Testis (tissue), 3 donors: Measurements from ENCODE around the gene MXD4. TPM values are rescaled to one million over a fixed set of nuclear protein-coding genes. Genes with fewer than 3 reads are reported as not detected.

Experiments used
- DNase-seq: peaks from one replicate; pipeline ENCODE4 v3.0.0-alpha.2; 2019
- H3K27ac ChIP-seq, 2 donors: fragments of 200-600 bp; sonication (generic); one replicate each; pipeline ENCODE4 v1.5.1; 2019
- H3K27me3 ChIP-seq: fragments of 200-600 bp; sonication (generic); one replicate; pipeline ENCODE4 v1.5.1; 2019
- H3K36me3 ChIP-seq: fragments of 200-600 bp; sonication (generic); one replicate; pipeline ENCODE4 v1.5.1; 2017; ENCODE audit warnings: low read depth; ENCODE audit errors: missing control alignments
- H3K4me1 ChIP-seq: fragments of 200-600 bp; sonication (generic); one replicate; pipeline ENCODE4 v1.5.1; 2019
- H3K4me3 ChIP-seq, 2 donors: fragments of 200-600 bp; sonication (generic); one replicate each; pipeline ENCODE4 v1.5.1; 2017 to 2019
- H3K9me3 ChIP-seq: fragments of 200-600 bp; sonication (generic); one replicate; pipeline ENCODE4 v1.5.1; 2017
- POLR2A ChIP-seq: fragments of 450-650 bp; IDR thresholded peaks from one replicate; pipeline ENCODE4 v1.6.1; 2017; ENCODE audit warnings: antibody characterized with exemption, mild to moderate bottlenecking, moderate library complexity
- WGBS, 2 donors: methylation state at CpG; one replicate each; pipeline ENCODE4 v1.1.5; 2018; 5-methylcytosine and 5-hydroxymethylcytosine counted together
- intact Hi-C: fragments of 100-400 bp; cut with DNase I; formaldehyde crosslinking; loops from one replicate; pipeline ENCODE4 v1.15.1; 2023; ENCODE audit warnings: low total_unique reads
- polyA plus RNA-seq: library from polyadenylated mRNA; stranded (reverse); fragments of 350-450 nt; fragmentation: Illumina TruSeq; extraction: RNeasy Lipid Tissue Mini Kit (QIAGEN cat#74804); gene quantifications from one replicate; pipeline ENCODE4 v1.2.3, GENCODE V29; 2014; ENCODE audit warnings: low read depth, low replicate concordance; ENCODE audit not compliant: insufficient read depth
- total RNA-seq, 2 donors: library from RNA; depleted of rRNA; stranded (reverse); fragments of >200 nt; gene quantifications; one replicate each; pipeline ENCODE4 v1.2.3, GENCODE V29; 2016
- TF ChIP-seq, protein P1 (sequence below), 3 experiments: fragments of 450-650 bp in 2 of 3; fragments of 200-600 bp in 1 of 3; sonication (generic) in 1 of 3; IDR thresholded peaks; one replicate each; pipeline ENCODE4 v1.5.1; 2016 to 2019; ENCODE audit warnings: antibody characterized with exemption in 3 of 3, mild to moderate bottlenecking in 2 of 3, moderate library complexity in 1 of 3

MXD4 gene
- total and polyA plus RNA-seq, 3 donors from 2014 or later, result 51.6 to 76.4 (median 73.8) TPM

DNA sequence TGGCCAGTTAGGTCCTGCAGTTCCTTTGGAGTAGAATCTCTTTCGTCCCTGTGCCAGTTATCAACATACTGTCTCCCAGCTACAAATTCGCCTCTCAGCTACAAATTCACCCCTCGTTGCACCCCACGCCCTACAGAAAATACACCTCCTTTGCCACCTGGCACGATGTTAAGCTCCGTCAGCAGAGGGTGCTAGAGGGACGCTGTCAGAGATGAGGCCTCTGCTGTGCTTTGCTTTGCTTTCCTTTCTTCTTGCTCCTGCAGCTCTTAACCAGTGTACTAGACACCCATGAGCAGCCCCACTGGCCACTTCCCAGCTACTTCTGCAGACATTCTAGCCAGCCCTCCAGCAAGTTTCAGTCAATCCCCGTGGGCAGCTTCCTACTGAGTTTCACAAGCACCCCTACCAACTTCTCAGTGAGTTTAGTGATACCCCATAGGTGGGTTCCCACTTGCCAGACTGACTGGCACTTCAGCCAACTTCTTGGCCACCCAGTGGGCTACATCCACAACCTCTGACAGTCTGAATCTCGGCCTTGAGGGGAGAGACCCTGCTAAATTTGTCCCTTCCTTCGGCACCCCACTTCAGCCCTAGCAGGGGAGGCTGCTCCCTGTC is 41.8 kb downstream of the MXD4 start:
- Histone ChIP-seq H3K36me3 (no peaks in the 10 kb centered on the region), H3K4me3 (no peak overlapping the region), H3K4me1 (no peaks in the 10 kb centered on the region), H3K27ac (no peak overlapping the region), H3K27me3 (no peaks in the 10 kb centered on the region), H3K9me3 (no peaks in the 10 kb centered on the region)
- peak; percentile 84 for DNase-seq
- intact Hi-C loops, result no loop called here
- TF ChIP-seq, protein P1, sequence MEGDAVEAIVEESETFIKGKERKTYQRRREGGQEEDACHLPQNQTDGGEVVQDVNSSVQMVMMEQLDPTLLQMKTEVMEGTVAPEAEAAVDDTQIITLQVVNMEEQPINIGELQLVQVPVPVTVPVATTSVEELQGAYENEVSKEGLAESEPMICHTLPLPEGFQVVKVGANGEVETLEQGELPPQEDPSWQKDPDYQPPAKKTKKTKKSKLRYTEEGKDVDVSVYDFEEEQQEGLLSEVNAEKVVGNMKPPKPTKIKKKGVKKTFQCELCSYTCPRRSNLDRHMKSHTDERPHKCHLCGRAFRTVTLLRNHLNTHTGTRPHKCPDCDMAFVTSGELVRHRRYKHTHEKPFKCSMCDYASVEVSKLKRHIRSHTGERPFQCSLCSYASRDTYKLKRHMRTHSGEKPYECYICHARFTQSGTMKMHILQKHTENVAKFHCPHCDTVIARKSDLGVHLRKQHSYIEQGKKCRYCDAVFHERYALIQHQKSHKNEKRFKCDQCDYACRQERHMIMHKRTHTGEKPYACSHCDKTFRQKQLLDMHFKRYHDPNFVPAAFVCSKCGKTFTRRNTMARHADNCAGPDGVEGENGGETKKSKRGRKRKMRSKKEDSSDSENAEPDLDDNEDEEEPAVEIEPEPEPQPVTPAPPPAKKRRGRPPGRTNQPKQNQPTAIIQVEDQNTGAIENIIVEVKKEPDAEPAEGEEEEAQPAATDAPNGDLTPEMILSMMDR (IDR thresholded peaks at IDR 0.05), result peak; percentile 44 to 80 (median 79)
- TF ChIP-seq POLR2A, result no peak
- WGBS, 2 donors, result 31 to 48% methylated on average over 10 of the region's 10 CpGs

DNA sequence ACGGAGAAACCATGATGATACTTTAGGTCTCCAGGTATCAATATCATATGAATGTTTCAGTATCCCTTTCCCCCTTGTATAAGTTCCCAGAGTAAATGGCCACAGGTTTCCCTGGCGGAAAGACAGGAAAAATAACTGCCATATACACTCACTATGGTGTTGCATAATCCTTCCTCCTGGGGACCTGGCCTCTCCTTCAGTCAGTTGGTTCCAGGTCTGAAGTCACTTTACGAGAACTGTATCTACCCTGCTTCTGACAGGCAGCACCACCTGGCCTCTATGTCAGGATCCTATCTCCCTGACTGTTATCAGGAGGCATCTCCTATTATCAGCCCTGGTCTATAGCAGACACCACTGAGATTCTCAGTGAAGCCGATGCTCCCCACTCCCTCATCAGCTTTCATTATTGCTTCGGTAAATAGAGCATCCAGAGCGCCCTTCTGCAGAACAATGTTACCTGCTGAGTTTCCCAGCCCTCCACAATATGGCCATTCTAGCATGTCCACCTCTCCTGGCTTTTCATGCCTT is 42.6 kb downstream of the MXD4 start:
- Histone ChIP-seq H3K27me3 (no peaks in the 10 kb centered on the region), H3K9me3 (no peaks in the 10 kb centered on the region), H3K27ac (no peak overlapping the region), H3K4me1 (no peaks in the 10 kb centered on the region), H3K4me3 (no peak overlapping the region), H3K36me3 (no peaks in the 10 kb centered on the region)
- no peak for TF ChIP-seq POLR2A
- TF ChIP-seq, protein P1 (IDR thresholded peaks at IDR 0.05), result no peak
- intact Hi-C loops, result no loop called here
- no peak for DNase-seq
- 91 to 97% methylated on average over 6 of the region's 6 CpGs for WGBS, 2 donors

DNA sequence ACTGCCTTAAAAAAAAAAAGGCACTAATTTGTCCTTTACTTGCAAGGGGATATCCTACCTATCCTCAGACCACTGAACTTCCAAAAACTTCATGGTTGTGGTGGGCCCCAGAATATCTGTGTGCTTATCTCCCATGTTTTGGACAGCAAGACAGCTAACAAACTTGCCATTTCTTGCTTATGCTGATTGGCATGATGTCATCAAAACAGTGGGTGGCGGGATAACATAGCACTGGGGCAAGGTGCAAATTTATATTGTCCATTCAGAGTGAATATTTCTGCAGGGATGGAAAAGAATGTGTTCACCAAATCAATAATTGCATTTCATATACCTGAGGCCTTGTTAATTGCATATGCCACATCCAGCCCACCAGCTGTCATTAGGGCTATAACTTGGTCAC is 43.5 kb downstream of the MXD4 start:
- H3K27ac ChIP-seq, result no peak overlapping the region
- H3K9me3 ChIP-seq, result no peaks in the 10 kb centered on the region
- H3K27me3 ChIP-seq, result no peaks in the 10 kb centered on the region
- no peak for TF ChIP-seq POLR2A
- TF ChIP-seq, protein P1 (IDR thresholded peaks at IDR 0.05), result no peak
- H3K36me3 ChIP-seq, result no peaks in the 10 kb centered on the region
- DNase-seq, result no peak
- H3K4me3 ChIP-seq, result no peak overlapping the region
- intact Hi-C loops, result no loop called here
- H3K4me1 ChIP-seq, result no peaks in the 10 kb centered on the region
- 92 to 100% methylated on average over 1 of the region's 1 CpG for WGBS, 2 donors

DNA sequence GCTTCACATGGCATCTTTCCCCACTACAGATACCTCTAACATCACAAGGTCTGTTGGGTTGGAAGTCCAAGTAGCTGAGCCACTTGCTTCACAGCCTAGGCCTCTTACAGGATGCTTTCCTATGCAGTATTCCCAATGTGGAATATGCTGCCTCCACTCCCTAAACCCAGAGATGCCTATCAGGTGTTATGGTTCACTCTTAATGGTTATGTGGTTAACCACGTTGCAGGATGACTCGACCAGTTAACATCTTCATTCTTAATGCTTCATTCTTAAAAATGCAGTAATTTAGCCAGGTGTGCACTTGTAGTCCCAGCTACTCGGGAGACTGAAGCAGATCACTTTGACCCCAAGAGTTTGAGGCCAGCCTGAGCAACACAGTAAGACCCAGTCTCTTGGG is 44.2 kb downstream of the MXD4 start:
- H3K27ac ChIP-seq, result no peak overlapping the region
- 75 to 86% methylated on average over 3 of the region's 3 CpGs for WGBS, 2 donors

More for the DNA sequence above, 44.2 kb downstream of the MXD4 start:
- no peak for TF ChIP-seq POLR2A
- TF ChIP-seq, protein P1 (IDR thresholded peaks at IDR 0.05), result no peak
- H3K4me1 ChIP-seq, result no peaks in the 10 kb centered on the region
- no peaks in the 10 kb centered on the region for H3K36me3 ChIP-seq
- no peak overlapping the region for H3K4me3 ChIP-seq
- intact Hi-C loops, result no loop called here
- DNase-seq, result no peak
- no peaks in the 10 kb centered on the region for H3K27me3 ChIP-seq
- H3K9me3 ChIP-seq, result no peaks in the 10 kb centered on the region
